GM21528 (cell line): ENCODE measurements around the gene TPST1.
"Not testable (repeated sequence)": the region's sequence is repeated elsewhere in the genome, so short reads cannot be mapped to it uniquely, and the experiment has no call there.

Experiments
- ATAC-seq: cut with Tn5 transposase; IDR thresholded peaks from one replicate; pipeline ENCODE4 v1.9.1; 2021; ENCODE audit warnings: mild to moderate bottlenecking, moderate library complexity; ENCODE audit not compliant: unreplicated experiment, low FRiP score

The TPST1 gene

DNA sequence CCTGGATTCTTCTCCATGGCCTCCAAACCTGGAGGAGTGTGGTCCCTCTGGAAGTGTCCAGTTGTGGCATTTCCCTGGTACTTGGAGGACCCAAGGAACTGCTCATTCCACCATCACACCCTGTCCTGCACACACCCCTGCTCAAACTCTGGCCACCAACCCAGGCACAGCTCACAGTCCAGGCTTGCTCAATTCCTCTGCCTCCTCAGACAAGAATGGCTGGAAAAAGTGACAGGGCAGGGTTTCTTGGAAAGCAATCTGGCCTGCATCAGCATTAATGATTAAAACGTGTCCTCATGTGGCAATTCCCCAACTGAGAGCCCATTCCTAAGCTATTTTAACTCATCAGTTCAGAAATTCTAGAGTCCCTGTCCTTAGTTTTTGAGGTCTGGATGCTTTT lies 17.2 kb upstream of the TPST1 start:
- no peak for ATAC-seq

DNA sequence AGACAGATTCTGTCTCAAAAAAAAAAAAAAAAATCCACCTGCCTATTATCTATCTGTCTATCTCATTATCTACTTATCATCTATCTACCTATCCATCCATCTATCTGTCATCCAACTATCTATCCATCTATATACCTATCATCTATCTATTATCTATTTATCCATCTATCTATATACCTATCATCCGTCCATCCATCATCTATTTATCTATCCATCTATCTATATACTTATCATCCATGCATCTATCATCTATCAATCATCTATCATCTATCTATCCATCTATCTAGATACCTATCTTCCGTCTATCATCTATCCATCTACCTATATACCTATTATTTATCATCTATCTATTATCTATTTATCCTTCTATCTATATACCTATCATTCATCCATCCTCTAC lies 16.5 kb upstream of the TPST1 start:
- ATAC-seq, result no peak

DNA sequence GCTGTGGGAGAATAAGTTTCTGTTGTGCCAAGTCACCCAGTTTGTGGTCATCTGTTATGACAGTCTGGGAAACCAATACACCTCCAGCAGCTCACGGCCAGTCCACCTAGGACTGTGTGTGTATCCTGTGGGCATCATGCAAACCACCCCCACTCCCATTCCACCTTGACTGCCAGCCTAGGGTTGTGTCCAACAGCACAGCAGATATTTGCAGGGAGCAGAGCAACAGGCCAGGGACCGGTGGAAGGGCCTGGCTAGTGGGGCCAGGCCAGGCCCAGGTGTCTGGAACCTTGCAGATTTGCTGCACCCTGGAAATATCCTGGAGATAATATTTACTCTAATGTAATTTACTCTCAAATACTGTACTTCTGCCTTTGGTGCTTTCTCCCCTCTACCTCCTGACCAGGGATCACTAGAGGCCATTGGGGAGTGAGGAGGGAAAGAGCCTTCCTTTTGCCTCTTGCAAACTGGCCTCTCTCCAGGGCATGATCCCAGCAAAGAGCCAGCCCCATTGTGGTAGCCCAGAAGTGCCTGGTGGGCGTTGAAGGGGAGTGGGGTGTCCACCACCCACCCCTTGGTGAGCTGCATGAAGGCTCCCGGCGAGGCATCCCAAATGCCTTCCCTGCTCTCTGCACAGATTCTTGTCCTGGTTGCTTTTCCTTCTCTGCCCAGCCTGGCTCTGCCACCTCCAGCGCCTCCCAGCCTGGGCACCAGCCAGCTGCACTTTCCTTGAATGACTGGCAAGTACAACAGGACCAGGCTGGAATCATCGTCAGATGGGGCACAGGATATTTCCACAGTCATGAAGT lies 15.2 kb upstream of the TPST1 start:
- ATAC-seq, result no peak

GRCh38 chr7:66190504-66190857 lies 14.7 kb upstream of the TPST1 start:
- ATAC-seq, result no peak

DNA sequence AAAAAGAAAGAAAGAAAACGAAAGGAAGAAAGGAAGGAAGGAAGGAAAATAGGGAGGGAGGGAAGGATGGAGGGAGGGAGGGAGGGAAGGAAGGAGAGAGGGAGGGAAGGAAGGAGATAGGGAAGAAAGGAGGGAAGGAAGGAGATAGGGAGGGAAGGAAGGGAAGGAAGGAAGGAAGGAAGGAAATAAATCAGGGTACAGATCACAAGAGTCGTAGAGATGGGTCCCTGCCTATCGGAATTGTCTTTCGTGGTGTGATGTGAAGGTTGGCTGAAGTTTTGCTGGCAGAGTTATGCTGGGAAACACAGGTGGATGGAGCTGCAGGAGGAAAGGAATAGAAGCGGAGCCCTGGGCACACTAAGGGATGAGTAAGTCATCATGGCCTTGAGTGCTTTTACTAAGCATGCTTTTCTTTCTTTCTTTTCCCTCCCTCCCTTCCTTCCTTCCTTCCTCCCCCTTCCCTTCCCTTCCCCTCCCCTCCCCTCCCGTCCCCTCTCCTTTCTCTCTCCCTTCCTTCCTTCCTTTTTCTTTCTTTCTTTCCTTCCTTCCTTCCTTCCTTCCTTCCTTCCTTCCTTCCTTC lies 11.9 kb upstream of the TPST1 start:
- ATAC-seq, result no peak

GRCh38 chr7:66198469-66198868 lies 6.7 kb upstream of the TPST1 start:
- no peak for ATAC-seq

- ATAC-seq, result no peak
Observed at GRCh38 chr7:66198956-66199355, 6.2 kb upstream of the TPST1 start.

GRCh38 chr7:66202441-66202840 lies 2.7 kb upstream of the TPST1 start:
- ATAC-seq, result no peak

GRCh38 chr7:66205741-66206090 lies 582 bp downstream of the TPST1 start:
- no peak for ATAC-seq

- no peak for ATAC-seq
Observed at GRCh38 chr7:66206119-66206933, 1.2 kb downstream of the TPST1 start.

DNA sequence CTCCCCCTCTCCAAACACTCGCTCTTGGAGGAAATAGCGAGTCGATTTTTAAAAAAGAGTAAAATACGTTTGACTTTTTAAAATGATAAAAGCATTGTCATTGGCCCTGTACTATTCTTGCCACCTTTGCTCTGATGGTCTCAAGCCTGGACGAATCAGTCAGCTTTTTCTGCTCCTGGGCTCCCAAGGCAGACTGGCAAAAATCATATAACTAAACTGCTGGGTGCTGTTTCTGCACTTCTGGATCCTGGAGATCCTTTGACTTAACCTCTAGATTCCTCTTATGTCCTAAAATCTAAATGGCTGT lies 1.8 kb downstream of the TPST1 start:
- no peak for ATAC-seq

DNA sequence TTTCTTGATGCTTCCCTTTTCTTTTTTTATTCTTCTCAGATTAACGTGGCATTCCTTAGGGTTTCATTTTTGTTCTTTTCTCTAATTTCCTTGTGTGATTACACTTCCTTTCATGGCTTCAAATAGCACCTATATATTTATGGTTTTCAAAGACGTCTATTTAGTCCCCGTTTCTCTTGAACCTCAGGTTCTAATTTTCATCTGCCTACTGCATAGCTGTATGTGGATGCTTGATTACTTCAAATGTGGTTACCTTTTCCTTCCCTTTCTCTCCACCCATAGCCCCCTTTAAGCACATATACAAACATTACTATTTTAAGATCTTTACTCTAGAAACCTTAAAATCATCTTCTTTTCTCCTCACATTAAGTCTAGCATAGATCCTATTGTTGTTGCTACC lies 2.4 kb downstream of the TPST1 start:
- no peak for ATAC-seq

DNA sequence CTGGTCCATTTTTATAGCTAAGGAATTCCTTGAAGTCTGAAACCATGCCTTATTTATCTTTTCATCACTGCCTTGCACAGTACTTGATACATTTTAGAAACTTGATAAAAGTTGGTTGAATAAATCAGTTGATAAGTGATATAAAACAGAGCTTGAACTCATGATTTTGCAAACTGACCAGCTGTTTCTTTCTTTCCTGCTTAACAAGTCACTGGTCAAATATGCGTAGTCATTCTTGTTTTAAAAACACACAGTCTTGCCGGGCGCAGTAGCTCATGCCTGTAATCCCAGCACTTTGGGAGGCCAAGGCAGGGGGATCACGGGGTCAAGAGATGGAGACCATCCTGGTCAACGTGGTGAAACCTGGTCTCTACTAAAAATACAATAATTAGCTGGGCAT lies 6.3 kb downstream of the TPST1 start:
- no peak for ATAC-seq

GRCh38 chr7:66213637-66214036 lies 8.5 kb downstream of the TPST1 start:
- ATAC-seq, result no peak

- ATAC-seq, result no peak
Observed at GRCh38 chr7:66216687-66217086, 11.6 kb downstream of the TPST1 start.

DNA sequence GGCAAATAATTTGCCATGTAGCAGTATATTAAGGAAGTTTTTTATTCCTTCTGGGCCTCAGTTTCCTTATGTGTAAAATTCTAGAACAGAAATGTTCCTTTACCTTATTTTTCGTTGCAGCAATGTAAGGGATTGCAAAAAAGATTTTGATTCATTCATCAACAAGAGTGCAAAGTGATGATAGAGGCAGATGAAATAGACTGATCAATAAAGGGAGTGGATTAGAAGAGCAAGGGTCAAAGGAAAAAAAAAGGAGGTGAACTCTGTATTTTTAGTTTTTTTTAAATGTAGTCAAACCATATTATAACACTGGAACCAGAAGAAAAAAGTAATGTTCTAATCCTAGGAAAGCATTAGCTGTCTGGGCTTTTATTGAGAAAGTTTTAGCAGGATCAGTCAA lies 14.7 kb downstream of the TPST1 start:
- no peak for ATAC-seq

GRCh38 chr7:66221442-66221841 lies 16.3 kb downstream of the TPST1 start:
- no peak for ATAC-seq

GRCh38 chr7:66227808-66228207 lies 22.7 kb downstream of the TPST1 start:
- ATAC-seq, result no peak

GRCh38 chr7:66231326-66232216 lies 26.4 kb downstream of the TPST1 start:
- ATAC-seq, result not testable (repeated sequence)

DNA sequence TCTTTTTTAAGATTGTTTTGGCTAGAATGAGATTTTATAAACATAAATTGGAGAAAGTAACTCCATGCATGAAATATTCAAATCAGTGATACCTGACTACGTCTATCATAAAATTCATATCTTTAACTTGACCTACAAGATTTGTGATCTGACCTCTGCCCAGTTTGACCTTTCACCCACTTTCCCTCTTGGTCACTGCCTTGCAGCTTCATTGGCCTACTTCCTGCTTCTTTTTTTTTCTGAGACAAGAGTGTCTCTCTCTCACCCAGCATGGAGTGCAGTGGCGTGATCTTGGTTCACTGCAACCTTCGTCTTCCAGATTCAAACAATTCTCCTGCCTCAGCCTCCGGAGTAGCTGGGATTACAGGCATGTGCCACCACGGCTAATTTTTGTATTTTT lies 28.5 kb downstream of the TPST1 start:
- no peak for ATAC-seq

GRCh38 chr7:66236713-66237303 lies 31.7 kb downstream of the TPST1 start:
- no peak for ATAC-seq
